ENCODE data around the gene RGS10.
"Not testable (repeated sequence)": the region's sequence is repeated elsewhere in the genome, so short reads cannot be mapped to it uniquely, and the experiment has no call there.

DNA sequence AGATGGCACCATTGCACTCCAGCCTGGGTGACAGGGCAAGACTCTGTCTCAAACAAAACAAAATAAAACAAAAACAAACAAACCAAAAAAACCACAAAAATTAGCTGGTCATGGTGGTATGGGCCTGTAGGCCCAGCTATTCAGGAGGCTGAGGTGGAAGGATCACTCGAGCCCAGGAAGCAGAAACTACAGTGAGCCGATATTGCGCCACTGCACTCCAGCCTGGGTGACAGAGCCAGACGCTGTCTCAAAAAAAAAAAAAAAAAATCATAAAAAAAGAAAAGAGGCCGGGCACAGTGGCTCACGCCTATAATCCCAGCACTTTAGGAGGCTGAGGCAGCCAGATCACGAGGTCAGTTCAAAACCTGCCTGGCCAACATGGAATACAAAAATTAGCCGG is 9.7 kb downstream of the RGS10 start:
- not testable (repeated sequence) for TF ChIP-seq EGR1 (IDR thresholded peaks at IDR 0.05; ENCODE audit: borderline replicate concordance in 1 of 2, low read depth in 2 of 2, low read length in 2 of 2); NR2F1 (conservative IDR thresholded peaks at IDR 0.05); GABPA (IDR thresholded peaks at IDR 0.05; ENCODE audit: low read depth); RAD21 (IDR thresholded peaks at IDR 0.05; ENCODE audit: insufficient read depth, low read depth, low read length); HDAC6 (IDR thresholded peaks at IDR 0.05; ENCODE audit: unreplicated experiment)
- TF ChIP-seq, protein P1, sequence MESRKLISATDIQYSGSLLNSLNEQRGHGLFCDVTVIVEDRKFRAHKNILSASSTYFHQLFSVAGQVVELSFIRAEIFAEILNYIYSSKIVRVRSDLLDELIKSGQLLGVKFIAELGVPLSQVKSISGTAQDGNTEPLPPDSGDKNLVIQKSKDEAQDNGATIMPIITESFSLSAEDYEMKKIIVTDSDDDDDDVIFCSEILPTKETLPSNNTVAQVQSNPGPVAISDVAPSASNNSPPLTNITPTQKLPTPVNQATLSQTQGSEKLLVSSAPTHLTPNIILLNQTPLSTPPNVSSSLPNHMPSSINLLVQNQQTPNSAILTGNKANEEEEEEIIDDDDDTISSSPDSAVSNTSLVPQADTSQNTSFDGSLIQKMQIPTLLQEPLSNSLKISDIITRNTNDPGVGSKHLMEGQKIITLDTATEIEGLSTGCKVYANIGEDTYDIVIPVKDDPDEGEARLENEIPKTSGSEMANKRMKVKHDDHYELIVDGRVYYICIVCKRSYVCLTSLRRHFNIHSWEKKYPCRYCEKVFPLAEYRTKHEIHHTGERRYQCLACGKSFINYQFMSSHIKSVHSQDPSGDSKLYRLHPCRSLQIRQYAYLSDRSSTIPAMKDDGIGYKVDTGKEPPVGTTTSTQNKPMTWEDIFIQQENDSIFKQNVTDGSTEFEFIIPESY (IDR thresholded peaks at IDR 0.05): not testable (repeated sequence)
- TF ChIP-seq, protein P2, sequence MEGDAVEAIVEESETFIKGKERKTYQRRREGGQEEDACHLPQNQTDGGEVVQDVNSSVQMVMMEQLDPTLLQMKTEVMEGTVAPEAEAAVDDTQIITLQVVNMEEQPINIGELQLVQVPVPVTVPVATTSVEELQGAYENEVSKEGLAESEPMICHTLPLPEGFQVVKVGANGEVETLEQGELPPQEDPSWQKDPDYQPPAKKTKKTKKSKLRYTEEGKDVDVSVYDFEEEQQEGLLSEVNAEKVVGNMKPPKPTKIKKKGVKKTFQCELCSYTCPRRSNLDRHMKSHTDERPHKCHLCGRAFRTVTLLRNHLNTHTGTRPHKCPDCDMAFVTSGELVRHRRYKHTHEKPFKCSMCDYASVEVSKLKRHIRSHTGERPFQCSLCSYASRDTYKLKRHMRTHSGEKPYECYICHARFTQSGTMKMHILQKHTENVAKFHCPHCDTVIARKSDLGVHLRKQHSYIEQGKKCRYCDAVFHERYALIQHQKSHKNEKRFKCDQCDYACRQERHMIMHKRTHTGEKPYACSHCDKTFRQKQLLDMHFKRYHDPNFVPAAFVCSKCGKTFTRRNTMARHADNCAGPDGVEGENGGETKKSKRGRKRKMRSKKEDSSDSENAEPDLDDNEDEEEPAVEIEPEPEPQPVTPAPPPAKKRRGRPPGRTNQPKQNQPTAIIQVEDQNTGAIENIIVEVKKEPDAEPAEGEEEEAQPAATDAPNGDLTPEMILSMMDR (IDR thresholded peaks at IDR 0.05 in 2 of 3, conservative IDR thresholded peaks at IDR 0.05 in 1 of 3; ENCODE audit: control insufficient read depth in 2 of 3, extremely low read depth in 1 of 3, insufficient read depth in 1 of 3, low read depth in 3 of 3, low read length in 3 of 3): not testable (repeated sequence)
- TF ChIP-seq, protein P3, sequence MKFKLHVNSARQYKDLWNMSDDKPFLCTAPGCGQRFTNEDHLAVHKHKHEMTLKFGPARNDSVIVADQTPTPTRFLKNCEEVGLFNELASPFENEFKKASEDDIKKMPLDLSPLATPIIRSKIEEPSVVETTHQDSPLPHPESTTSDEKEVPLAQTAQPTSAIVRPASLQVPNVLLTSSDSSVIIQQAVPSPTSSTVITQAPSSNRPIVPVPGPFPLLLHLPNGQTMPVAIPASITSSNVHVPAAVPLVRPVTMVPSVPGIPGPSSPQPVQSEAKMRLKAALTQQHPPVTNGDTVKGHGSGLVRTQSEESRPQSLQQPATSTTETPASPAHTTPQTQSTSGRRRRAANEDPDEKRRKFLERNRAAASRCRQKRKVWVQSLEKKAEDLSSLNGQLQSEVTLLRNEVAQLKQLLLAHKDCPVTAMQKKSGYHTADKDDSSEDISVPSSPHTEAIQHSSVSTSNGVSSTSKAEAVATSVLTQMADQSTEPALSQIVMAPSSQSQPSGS (IDR thresholded peaks at IDR 0.05; ENCODE audit: low read length): not testable (repeated sequence)
- TF ChIP-seq, protein P4, sequence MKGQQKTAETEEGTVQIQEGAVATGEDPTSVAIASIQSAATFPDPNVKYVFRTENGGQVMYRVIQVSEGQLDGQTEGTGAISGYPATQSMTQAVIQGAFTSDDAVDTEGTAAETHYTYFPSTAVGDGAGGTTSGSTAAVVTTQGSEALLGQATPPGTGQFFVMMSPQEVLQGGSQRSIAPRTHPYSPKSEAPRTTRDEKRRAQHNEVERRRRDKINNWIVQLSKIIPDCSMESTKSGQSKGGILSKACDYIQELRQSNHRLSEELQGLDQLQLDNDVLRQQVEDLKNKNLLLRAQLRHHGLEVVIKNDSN (IDR thresholded peaks at IDR 0.05; ENCODE audit: borderline replicate concordance, extremely low read length, insufficient read depth, low read depth, low read length): not testable (repeated sequence)
